Measurements from ENCODE around the gene TBC1D8. TPM values are rescaled to one million over a fixed set of nuclear protein-coding genes. Genes with fewer than 3 reads are reported as not detected.

The TBC1D8 gene
- total and polyA plus RNA-seq, 2 of the 13 experiments (the other 11 are each of a cell fraction or from before 2014, with no cell fraction given): 45.1 to 95.4 TPM

DNA sequence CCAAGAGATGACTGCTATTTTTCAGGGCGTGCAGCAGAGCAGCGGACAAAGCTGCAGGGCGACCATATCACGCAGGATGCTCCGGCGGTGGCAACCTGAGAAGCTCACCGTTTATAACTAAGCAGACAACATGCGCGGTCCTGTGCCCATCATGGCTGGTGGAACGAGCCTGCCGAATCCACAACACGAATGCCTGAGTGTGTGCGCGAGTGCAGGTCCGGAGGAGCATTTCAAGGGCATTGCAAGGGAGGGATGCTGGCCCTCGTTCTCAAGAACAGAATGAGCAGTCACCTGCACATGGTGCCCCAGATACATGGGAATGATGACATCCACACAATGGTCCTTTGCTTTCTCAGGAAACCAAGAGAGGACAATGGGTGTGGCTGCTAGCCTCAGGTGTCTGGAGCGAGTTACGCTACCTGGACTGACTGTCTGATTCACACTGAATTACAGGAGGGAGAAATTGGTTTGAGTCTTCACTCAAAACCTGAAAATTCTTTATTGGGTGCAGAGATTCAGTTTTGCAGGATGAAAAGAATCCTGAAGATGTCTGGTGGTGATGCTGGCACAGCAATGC lies 39.8 kb downstream of the TBC1D8 start:
- BruUV-seq (replicated peaks): no TSS peak
- CTCF ChIA-PET (ENCODE audit: low intra/inter-chr PET ratio, low total read pairs): no interaction called here
- FAIRE-seq (no peak), DNase-seq (ENCODE audit: low spot score) (no peak), ATAC-seq (no peak)
- Histone ChIP-seq H3K27me3 (ENCODE audit: control insufficient read depth in 1 of 2, insufficient read depth in 2 of 2, low read length in 2 of 2) (no peaks in the 10 kb centered on the region), H3K4me3 (replicated peaks in 1 of 3; ENCODE audit: insufficient read depth in 1 of 3, low read depth in 2 of 3, low read length in 3 of 3) (no peak overlapping the region), H3K4me1 (ENCODE audit: insufficient read depth, low read length) (peaks cover 97% of the 10 kb centered on the region), H3K27ac (ENCODE audit: extremely low read length, insufficient read depth, low read length) (peak overlapping the region; percentile 44), H3K9me3 (ENCODE audit: low read length) (no peaks in the 10 kb centered on the region), H2AFZ (ENCODE audit: low read length) (no peak overlapping the region), H3K9ac (ENCODE audit: insufficient read depth, low read depth, low read length) (no peak overlapping the region), H3K79me2 (ENCODE audit: insufficient read depth, low read length) (peaks cover 99% of the 10 kb centered on the region), H3K36me3 (replicated peaks in 1 of 2; ENCODE audit: control insufficient read depth in 1 of 2, insufficient read depth in 2 of 2, low read length in 2 of 2) (peaks cover 0 to 7% of the 10 kb centered on the region in 2 experiments; a peak in 2 of 5 replicates), H4K20me1 (ENCODE audit: insufficient read depth, low read length) (peaks cover 31% of the 10 kb centered on the region), H3K4me2 (ENCODE audit: low read depth, low read length) (peak overlapping the region; percentile 56; the same call in 1 of the 2 replicates)
- WGBS (ENCODE audit: low lambda C conversion rate): 91% methylated on average over 18 of the region's 18 CpGs
- TF ChIP-seq MIER2 (CRISPR knock-in tag; IDR thresholded peaks at IDR 0.05): no peak
- peak; percentile 32; the same call in 1 of the 2 replicates for TF ChIP-seq ZSCAN25 (CRISPR knock-in tag; IDR thresholded peaks at IDR 0.05)
- TF ChIP-seq ZBTB38 (CRISPR knock-in tag; IDR thresholded peaks at IDR 0.05): peak; percentile 60
- TF ChIP-seq PTBP1 (IDR thresholded peaks at IDR 0.05; ENCODE audit: low read depth, low read length, poor library complexity, severe bottlenecking): no peak
- 0 out of 2 replicates have a peak, but pooled peaks have one; percentile 47 for TF ChIP-seq EED (CRISPR knock-in tag; IDR thresholded peaks at IDR 0.05)
- TF ChIP-seq AGO2 (optimal IDR thresholded peaks at IDR 0.05; ENCODE audit: low read depth, low read length): peak; percentile 34
- TF ChIP-seq ATF7-NPFF (CRISPR knock-in tag; IDR thresholded peaks at IDR 0.05; ENCODE audit: low read depth): 0 out of 2 replicates have a peak, but pooled peaks have one; percentile 45
- no peak for TF ChIP-seq ZNF546 (CRISPR knock-in tag; conservative IDR thresholded peaks at IDR 0.05)
- peak; percentile 20; the same call in 1 of the 2 replicates for TF ChIP-seq SALL1 (CRISPR knock-in tag; IDR thresholded peaks at IDR 0.05)
- TF ChIP-seq, protein P1, sequence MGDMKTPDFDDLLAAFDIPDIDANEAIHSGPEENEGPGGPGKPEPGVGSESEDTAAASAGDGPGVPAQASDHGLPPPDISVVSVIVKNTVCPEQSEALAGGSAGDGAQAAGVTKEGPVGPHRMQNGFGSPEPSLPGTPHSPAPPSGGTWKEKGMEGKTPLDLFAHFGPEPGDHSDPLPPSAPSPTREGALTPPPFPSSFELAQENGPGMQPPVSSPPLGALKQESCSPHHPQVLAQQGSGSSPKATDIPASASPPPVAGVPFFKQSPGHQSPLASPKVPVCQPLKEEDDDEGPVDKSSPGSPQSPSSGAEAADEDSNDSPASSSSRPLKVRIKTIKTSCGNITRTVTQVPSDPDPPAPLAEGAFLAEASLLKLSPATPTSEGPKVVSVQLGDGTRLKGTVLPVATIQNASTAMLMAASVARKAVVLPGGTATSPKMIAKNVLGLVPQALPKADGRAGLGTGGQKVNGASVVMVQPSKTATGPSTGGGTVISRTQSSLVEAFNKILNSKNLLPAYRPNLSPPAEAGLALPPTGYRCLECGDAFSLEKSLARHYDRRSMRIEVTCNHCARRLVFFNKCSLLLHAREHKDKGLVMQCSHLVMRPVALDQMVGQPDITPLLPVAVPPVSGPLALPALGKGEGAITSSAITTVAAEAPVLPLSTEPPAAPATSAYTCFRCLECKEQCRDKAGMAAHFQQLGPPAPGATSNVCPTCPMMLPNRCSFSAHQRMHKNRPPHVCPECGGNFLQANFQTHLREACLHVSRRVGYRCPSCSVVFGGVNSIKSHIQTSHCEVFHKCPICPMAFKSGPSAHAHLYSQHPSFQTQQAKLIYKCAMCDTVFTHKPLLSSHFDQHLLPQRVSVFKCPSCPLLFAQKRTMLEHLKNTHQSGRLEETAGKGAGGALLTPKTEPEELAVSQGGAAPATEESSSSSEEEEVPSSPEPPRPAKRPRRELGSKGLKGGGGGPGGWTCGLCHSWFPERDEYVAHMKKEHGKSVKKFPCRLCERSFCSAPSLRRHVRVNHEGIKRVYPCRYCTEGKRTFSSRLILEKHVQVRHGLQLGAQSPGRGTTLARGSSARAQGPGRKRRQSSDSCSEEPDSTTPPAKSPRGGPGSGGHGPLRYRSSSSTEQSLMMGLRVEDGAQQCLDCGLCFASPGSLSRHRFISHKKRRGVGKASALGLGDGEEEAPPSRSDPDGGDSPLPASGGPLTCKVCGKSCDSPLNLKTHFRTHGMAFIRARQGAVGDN (CRISPR knock-in tag; IDR thresholded peaks at IDR 0.05): peak; percentile 46
- TF ChIP-seq, protein P2, sequence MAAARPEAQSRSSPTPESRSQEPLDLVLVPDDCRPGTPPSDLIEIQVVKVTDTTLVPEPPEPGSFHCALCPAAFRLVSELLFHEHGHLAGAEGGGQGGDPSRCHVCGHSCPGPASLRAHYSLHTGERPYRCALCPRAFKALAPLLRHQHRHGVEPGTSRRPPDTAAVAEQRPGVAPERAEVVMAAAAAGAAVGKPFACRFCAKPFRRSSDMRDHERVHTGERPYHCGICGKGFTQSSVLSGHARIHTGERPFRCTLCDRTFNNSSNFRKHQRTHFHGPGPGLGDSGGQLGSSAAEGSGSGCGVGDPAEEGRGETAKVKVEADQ (CRISPR knock-in tag; IDR thresholded peaks at IDR 0.05; ENCODE audit: borderline replicate concordance): 0 out of 2 replicates have a peak, but pooled peaks have one; percentile 9
- POLR2A ChIA-PET: interaction anchor here (1.4 kb wide), 1 partner anchor 46 kb away, joined by 7 read pairs; no protein-coding TSS in a partner anchor
- in situ Hi-C loops (cut with HindIII; ENCODE audit: extremely low pct_ligation_motif_present, low pct_unique_long_range_greater_than_20kb): no loop called here
- intact Hi-C loops (cut with micrococcal nuclease; ENCODE audit: unreplicated experiment): loop anchor here (2.0 kb wide), 1 partner anchor 37 kb away; no protein-coding TSS in a partner anchor

Data from HepG2 (cell line).